OCI-LY1 (cell line): ENCODE measurements around the gene CBR3.

ENCODE experiments used
- CTCF ChIP-seq: fragments of 200-600 bp; sonication (generic), shearing (Covaris generic); IDR thresholded peaks from 2 replicates; pipeline ENCODE4 v1.5.1; 2017; ENCODE audit warnings: mild to moderate bottlenecking, antibody characterized with exemption, low read length, moderate library complexity, mixed read lengths
- EZH2 ChIP-seq: fragments of 200-600 bp; sonication (generic), shearing (Covaris generic); IDR thresholded peaks from 2 replicates; pipeline ENCODE4 v1.8.0; 2017; ENCODE audit warnings: borderline replicate concordance, mixed run types, mild to moderate bottlenecking, antibody characterized with exemption, low read length, moderate library complexity, mixed read lengths

GRCh38 chr21:36193200-36193599 lies 58.3 kb downstream of the CBR3 start:
- TF ChIP-seq CTCF (no peak), EZH2 (no peak)
